Panc1 (cell line): ENCODE data around the gene TMEM222. TPM values are rescaled to one million over a fixed set of nuclear protein-coding genes. Genes with fewer than 3 reads are reported as not detected.

Source experiments
- ATAC-seq: fragments of 200-7000 bp; cut with Tn5 transposase; 2 replicates; pipeline ENCODE4 v1.9.1; 2020; ENCODE audit warnings: mild to moderate bottlenecking, moderate library complexity
- BruUV-seq: library from RNA; stranded (reverse); fragments of 400-500 nt; replicated peaks from 2 replicates; lab custom pipeline; 2021; lab: Mats Ljungman, UMichigan
- CTCF ChIA-PET: fragments of 300-600 bp; sonication (Branson Sonifier 250); formaldehyde crosslinking; loops from one replicate; lab custom pipeline; 2022; ENCODE audit warnings: antibody characterized with exemption; lab: Charles Lee
- POLR2A ChIA-PET: fragments of 300-600 bp; sonication (Branson Sonifier 250); formaldehyde crosslinking; loops from one replicate; lab custom pipeline; 2022; ENCODE audit warnings: antibody characterized with exemption; lab: Charles Lee
- DNase-seq: peaks from one replicate; pipeline ENCODE4 v3.0.0-alpha.2; 2010; ENCODE audit warnings: low read depth, low spot score
- H3K27ac ChIP-seq: 2 replicates; pipeline ENCODE4 v1.5.1; 2011; ENCODE audit warnings: mild to moderate bottlenecking, low read length, inconsistent platforms
- H3K27me3 ChIP-seq: fragments of 200-500 bp; sonication (Bioruptor generic); 2 replicates; pipeline ENCODE4 v1.6.0; 2014; ENCODE audit warnings: low read length, inconsistent platforms; ENCODE audit not compliant: control insufficient read depth, insufficient read depth
- H3K36me3 ChIP-seq: fragments of 200-500 bp; sonication (Bioruptor generic); 2 replicates; pipeline ENCODE4 v1.5.1; 2014; ENCODE audit warnings: inconsistent platforms, mild to moderate bottlenecking, low read length, moderate library complexity; ENCODE audit not compliant: control insufficient read depth, insufficient read depth
- H3K4me1 ChIP-seq: 2 replicates; pipeline ENCODE4 v1.5.1; 2011; ENCODE audit warnings: inconsistent platforms, mild to moderate bottlenecking, low read length, moderate library complexity; ENCODE audit not compliant: control insufficient read depth, insufficient read depth
- H3K4me3 ChIP-seq, 2 experiments: 2 replicates each; pipeline ENCODE4 v1.5.1; 2011 to 2012; ENCODE audit warnings: low read depth in 2 of 2, low read length in 2 of 2, mild to moderate bottlenecking in 2 of 2, inconsistent platforms in 1 of 2, moderate library complexity in 1 of 2
- H3K9me3 ChIP-seq: fragments of 200-500 bp; sonication (Bioruptor generic); 2 replicates; pipeline ENCODE4 v1.5.1; 2014; ENCODE audit warnings: low read depth, mild to moderate bottlenecking, inconsistent platforms, low read length, moderate library complexity; ENCODE audit not compliant: control insufficient read depth, insufficient read depth
- POLR2AphosphoS5 ChIP-seq: IDR thresholded peaks from 2 replicates; pipeline ENCODE4 v1.6.1; 2012; ENCODE audit warnings: mild to moderate bottlenecking, low read depth, low read length, moderate library complexity
- SIN3A ChIP-seq: IDR thresholded peaks from 2 replicates; pipeline ENCODE4 v1.6.1; 2012; ENCODE audit warnings: low read depth, mild to moderate bottlenecking, low read length, moderate library complexity, borderline replicate concordance; ENCODE audit not compliant: insufficient read depth
- TCF7L2 ChIP-seq: IDR thresholded peaks from 2 replicates; pipeline ENCODE4 v1.6.1; 2011; ENCODE audit warnings: mild to moderate bottlenecking, low read depth, low read length, inconsistent platforms
- in situ Hi-C: cut with HindIII; loops from 2 replicates; pipeline ENCODE4 v1.10.0; 2016; ENCODE audit warnings: low sequenced_read_pairs, low pct_unique_long_range_greater_than_20kb
- intact Hi-C: fragments of 100-400 bp; cut with micrococcal nuclease; formaldehyde crosslinking; loops from one replicate; pipeline ENCODE4 v1.10.0; 2022; ENCODE audit not compliant: unreplicated experiment
- total RNA-seq: library from RNA; stranded (reverse); gene quantifications from one replicate; pipeline ENCODE4 v1.2.1, GENCODE V29; 2021; ENCODE audit not compliant: unreplicated experiment
- TF ChIP-seq, protein P1 (sequence below): fragments of 450-650 bp; IDR thresholded peaks from 2 replicates; pipeline ENCODE4 v1.5.1; 2017; ENCODE audit warnings: mild to moderate bottlenecking
- TF ChIP-seq, protein P2 (sequence below), 2 experiments: IDR thresholded peaks; 2 replicates each; pipeline ENCODE4 v1.6.1; 2011 to 2012; ENCODE audit warnings: low read depth in 2 of 2, control low read depth in 1 of 2, low read length in 1 of 2, mild to moderate bottlenecking in 1 of 2, moderate library complexity in 1 of 2; ENCODE audit not compliant: insufficient read depth in 1 of 2

Gene TMEM222
- total RNA-seq, 1 experiment from 2014 or later, result 55.3 TPM

DNA sequence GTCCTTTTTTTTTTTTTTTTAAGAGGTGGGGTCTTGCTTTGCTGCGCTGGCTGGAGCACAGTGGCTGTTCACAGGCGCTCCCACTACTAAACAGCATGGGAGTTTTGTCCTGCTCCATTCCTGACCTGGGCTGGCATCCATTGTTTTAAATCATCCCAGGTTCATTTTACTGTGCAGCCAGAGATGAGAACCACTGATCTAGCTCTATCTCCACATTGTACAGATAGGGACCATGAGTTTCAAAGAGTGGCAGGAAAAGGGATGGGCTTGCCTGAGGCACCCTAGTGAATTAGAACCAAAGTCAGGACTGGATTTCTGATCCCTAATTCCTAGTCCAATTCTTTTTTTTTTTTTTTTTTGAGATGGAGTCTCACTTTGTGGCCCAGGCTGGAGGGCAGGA lies 7.2 kb upstream of the TMEM222 start:
- POLR2A ChIA-PET, result no interaction called here
- intact Hi-C loops (no loop called here), in situ Hi-C loops (no loop called here)
- Histone ChIP-seq H3K4me1 (no peaks in the 10 kb centered on the region), H3K27me3 (no peaks in the 10 kb centered on the region), H3K4me3 (no peak overlapping the region), H3K36me3 (no peaks in the 10 kb centered on the region), H3K27ac (no peak overlapping the region), H3K9me3 (no peaks in the 10 kb centered on the region)
- DNase-seq, result no peak
- no peak for ATAC-seq
- TF ChIP-seq, protein P1, sequence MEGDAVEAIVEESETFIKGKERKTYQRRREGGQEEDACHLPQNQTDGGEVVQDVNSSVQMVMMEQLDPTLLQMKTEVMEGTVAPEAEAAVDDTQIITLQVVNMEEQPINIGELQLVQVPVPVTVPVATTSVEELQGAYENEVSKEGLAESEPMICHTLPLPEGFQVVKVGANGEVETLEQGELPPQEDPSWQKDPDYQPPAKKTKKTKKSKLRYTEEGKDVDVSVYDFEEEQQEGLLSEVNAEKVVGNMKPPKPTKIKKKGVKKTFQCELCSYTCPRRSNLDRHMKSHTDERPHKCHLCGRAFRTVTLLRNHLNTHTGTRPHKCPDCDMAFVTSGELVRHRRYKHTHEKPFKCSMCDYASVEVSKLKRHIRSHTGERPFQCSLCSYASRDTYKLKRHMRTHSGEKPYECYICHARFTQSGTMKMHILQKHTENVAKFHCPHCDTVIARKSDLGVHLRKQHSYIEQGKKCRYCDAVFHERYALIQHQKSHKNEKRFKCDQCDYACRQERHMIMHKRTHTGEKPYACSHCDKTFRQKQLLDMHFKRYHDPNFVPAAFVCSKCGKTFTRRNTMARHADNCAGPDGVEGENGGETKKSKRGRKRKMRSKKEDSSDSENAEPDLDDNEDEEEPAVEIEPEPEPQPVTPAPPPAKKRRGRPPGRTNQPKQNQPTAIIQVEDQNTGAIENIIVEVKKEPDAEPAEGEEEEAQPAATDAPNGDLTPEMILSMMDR, result no peak
- TF ChIP-seq TCF7L2 (no peak), POLR2AphosphoS5 (no peak), SIN3A (no peak)
- TF ChIP-seq, protein P2, sequence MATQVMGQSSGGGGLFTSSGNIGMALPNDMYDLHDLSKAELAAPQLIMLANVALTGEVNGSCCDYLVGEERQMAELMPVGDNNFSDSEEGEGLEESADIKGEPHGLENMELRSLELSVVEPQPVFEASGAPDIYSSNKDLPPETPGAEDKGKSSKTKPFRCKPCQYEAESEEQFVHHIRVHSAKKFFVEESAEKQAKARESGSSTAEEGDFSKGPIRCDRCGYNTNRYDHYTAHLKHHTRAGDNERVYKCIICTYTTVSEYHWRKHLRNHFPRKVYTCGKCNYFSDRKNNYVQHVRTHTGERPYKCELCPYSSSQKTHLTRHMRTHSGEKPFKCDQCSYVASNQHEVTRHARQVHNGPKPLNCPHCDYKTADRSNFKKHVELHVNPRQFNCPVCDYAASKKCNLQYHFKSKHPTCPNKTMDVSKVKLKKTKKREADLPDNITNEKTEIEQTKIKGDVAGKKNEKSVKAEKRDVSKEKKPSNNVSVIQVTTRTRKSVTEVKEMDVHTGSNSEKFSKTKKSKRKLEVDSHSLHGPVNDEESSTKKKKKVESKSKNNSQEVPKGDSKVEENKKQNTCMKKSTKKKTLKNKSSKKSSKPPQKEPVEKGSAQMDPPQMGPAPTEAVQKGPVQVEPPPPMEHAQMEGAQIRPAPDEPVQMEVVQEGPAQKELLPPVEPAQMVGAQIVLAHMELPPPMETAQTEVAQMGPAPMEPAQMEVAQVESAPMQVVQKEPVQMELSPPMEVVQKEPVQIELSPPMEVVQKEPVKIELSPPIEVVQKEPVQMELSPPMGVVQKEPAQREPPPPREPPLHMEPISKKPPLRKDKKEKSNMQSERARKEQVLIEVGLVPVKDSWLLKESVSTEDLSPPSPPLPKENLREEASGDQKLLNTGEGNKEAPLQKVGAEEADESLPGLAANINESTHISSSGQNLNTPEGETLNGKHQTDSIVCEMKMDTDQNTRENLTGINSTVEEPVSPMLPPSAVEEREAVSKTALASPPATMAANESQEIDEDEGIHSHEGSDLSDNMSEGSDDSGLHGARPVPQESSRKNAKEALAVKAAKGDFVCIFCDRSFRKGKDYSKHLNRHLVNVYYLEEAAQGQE (IDR thresholded peaks at IDR 0.05; ENCODE audit: insufficient read depth in 1 of 2, low read depth in 2 of 2, low read length in 1 of 2), result no peak
- CTCF ChIA-PET, result interaction anchor here (0.7 kb wide), 1 partner anchor 8 kb away, joined by 4 read pairs; no protein-coding TSS in a partner anchor
- BruUV-seq, result no TSS peak

DNA sequence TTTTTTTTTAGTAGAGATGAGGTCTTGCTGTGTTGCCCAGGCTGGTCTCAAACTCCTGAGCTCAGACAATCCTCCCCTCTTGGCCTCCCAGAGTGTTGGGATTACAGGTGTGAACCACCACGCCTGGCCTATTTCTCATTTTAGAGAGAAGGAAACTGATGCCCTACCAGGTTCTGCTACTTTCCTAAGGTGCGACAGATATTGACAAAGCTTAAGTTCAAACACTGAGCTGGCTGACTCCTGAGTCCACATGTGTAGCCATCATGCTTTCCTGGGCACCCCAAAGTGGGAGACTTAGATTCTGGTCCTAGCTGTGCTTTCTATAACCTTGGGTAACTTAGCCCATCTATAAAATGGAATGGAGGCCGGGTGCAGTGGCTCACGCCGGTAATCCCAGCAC lies 5.1 kb upstream of the TMEM222 start:
- in situ Hi-C loops, result no loop called here
- Histone ChIP-seq H3K4me1 (no peaks in the 10 kb centered on the region), H3K36me3 (no peaks in the 10 kb centered on the region), H3K27ac (no peak overlapping the region), H3K27me3 (no peaks in the 10 kb centered on the region), H3K4me3 (no peak overlapping the region), H3K9me3 (no peaks in the 10 kb centered on the region)
- POLR2A ChIA-PET, result no interaction called here
- TF ChIP-seq, protein P2 (IDR thresholded peaks at IDR 0.05; ENCODE audit: insufficient read depth in 1 of 2, low read depth in 2 of 2, low read length in 1 of 2), result no peak
- TF ChIP-seq TCF7L2, result no peak
- TF ChIP-seq, protein P1, result no peak
- no peak for TF ChIP-seq SIN3A
- TF ChIP-seq POLR2AphosphoS5, result no peak
- CTCF ChIA-PET, result interaction anchor here (0.6 to 0.7 kb wide), 2 partner anchors 16 to 17 kb away, joined by 5 to 6 read pairs; no protein-coding TSS in a partner anchor
- BruUV-seq, result no TSS peak
- ATAC-seq, result no peak
- intact Hi-C loops, result no loop called here
- DNase-seq, result no peak
